KMS-11 (cell line): ENCODE results near the gene CCDC73.
"Not testable (repeated sequence)": the region's sequence is repeated elsewhere in the genome, so short reads cannot be mapped to it uniquely, and the experiment has no call there.

Source experiments
- H2AFZ ChIP-seq: fragments of 200-600 bp; sonication (generic); 2 replicates; pipeline ENCODE4 v1.6.1; 2016; ENCODE audit warnings: antibody characterized with exemption, mixed run types, low read depth
- H3K27ac ChIP-seq: fragments of 200-600 bp; sonication (generic); 2 replicates; pipeline ENCODE4 v1.6.1; 2016; ENCODE audit warnings: mild to moderate bottlenecking, mixed run types
- H3K27me3 ChIP-seq: fragments of 200-600 bp; sonication (generic); 2 replicates; pipeline ENCODE4 v1.6.1; 2017; ENCODE audit warnings: mild to moderate bottlenecking, low read depth, mixed run types, moderate library complexity; ENCODE audit not compliant: insufficient read depth
- H3K36me3 ChIP-seq: fragments of 200-600 bp; sonication (generic); 2 replicates; pipeline ENCODE4 v1.6.1; 2017; ENCODE audit warnings: mild to moderate bottlenecking, mixed run types; ENCODE audit not compliant: insufficient read depth
- H3K4me1 ChIP-seq: fragments of 200-600 bp; sonication (generic); 2 replicates; pipeline ENCODE4 v1.6.1; 2016; ENCODE audit warnings: mild to moderate bottlenecking, low read depth, mixed run types; ENCODE audit not compliant: poor library complexity, severe bottlenecking
- H3K4me2 ChIP-seq: fragments of 200-600 bp; sonication (generic); 2 replicates; pipeline ENCODE4 v1.7.0; 2016; ENCODE audit warnings: mild to moderate bottlenecking, mixed run types
- H3K4me3 ChIP-seq: fragments of 200-600 bp; sonication (generic); IDR thresholded peaks from 2 replicates; pipeline ENCODE4 v1.6.1; 2017; ENCODE audit warnings: low read depth, low read length, mixed read lengths; ENCODE audit not compliant: insufficient read depth
- H3K79me2 ChIP-seq: fragments of 200-600 bp; sonication (generic); 2 replicates; pipeline ENCODE4 v1.6.1; 2016; ENCODE audit warnings: low read depth, mixed run types; ENCODE audit not compliant: insufficient read depth
- H3K9ac ChIP-seq: fragments of 200-600 bp; sonication (generic); 2 replicates; pipeline ENCODE4 v1.6.1; 2016; ENCODE audit warnings: mild to moderate bottlenecking, mixed run types
- H4K20me1 ChIP-seq: fragments of 200-600 bp; sonication (generic); 2 replicates; pipeline ENCODE4 v1.6.1; 2016; ENCODE audit warnings: mild to moderate bottlenecking, mixed run types; ENCODE audit not compliant: insufficient read depth
- CTCF ChIP-seq: fragments of 200-600 bp; sonication (generic); conservative IDR thresholded peaks from 2 replicates; pipeline ENCODE4 v1.6.1; 2017; ENCODE audit warnings: low read depth, mild to moderate bottlenecking, antibody characterized with exemption, low read length, moderate library complexity, mixed read lengths

Gene CCDC73

GRCh38 chr11:32723332-32723731 lies 71.1 kb downstream of the CCDC73 start:
- H3K9ac ChIP-seq, result no peak overlapping the region
- no peak for TF ChIP-seq CTCF
- H3K36me3 ChIP-seq, result no peaks in the 10 kb centered on the region
- no peaks in the 10 kb centered on the region for H4K20me1 ChIP-seq
- H2AFZ ChIP-seq, result no peak overlapping the region
- no peak overlapping the region for H3K4me2 ChIP-seq
- no peak overlapping the region for H3K4me3 ChIP-seq
- no peaks in the 10 kb centered on the region for H3K79me2 ChIP-seq
- no peaks in the 10 kb centered on the region for H3K4me1 ChIP-seq
- H3K27me3 ChIP-seq, result no peaks in the 10 kb centered on the region
- no peak overlapping the region for H3K27ac ChIP-seq

GRCh38 chr11:32722255-32722654 lies 72.2 kb downstream of the CCDC73 start:
- H4K20me1 ChIP-seq, result no peaks in the 10 kb centered on the region
- no peak overlapping the region for H3K27ac ChIP-seq
- TF ChIP-seq CTCF, result no peak
- no peak overlapping the region for H2AFZ ChIP-seq
- H3K4me1 ChIP-seq, result no peaks in the 10 kb centered on the region
- H3K27me3 ChIP-seq, result no peaks in the 10 kb centered on the region
- no peaks in the 10 kb centered on the region for H3K36me3 ChIP-seq
- no peak overlapping the region for H3K9ac ChIP-seq
- H3K79me2 ChIP-seq, result no peaks in the 10 kb centered on the region
- H3K4me3 ChIP-seq, result no peak overlapping the region
- H3K4me2 ChIP-seq, result no peak overlapping the region

GRCh38 chr11:32713496-32713895 lies 81.0 kb downstream of the CCDC73 start:
- Histone ChIP-seq H3K79me2 (no peaks in the 10 kb centered on the region), H3K4me2 (no peak overlapping the region)

GRCh38 chr11:32708978-32709377 lies 85.5 kb downstream of the CCDC73 start:
- H3K79me2 ChIP-seq, H3K4me2 ChIP-seq, H3K27me3 ChIP-seq, H3K27ac ChIP-seq, H3K36me3 ChIP-seq, H4K20me1 ChIP-seq, H3K4me3 ChIP-seq, H2AFZ ChIP-seq, H3K4me1 ChIP-seq, H3K9ac ChIP-seq: not testable (repeated sequence)

More at GRCh38 chr11:32713496-32713895, 81.0 kb downstream of the CCDC73 start:
- Histone ChIP-seq H3K27ac (no peak overlapping the region), H3K27me3 (no peaks in the 10 kb centered on the region), H3K9ac (no peak overlapping the region), H4K20me1 (no peaks in the 10 kb centered on the region), H3K36me3 (no peaks in the 10 kb centered on the region), H2AFZ (no peak overlapping the region), H3K4me3 (no peak overlapping the region), H3K4me1 (no peaks in the 10 kb centered on the region)
- 0 out of 2 replicates have a peak, but pooled peaks have one; percentile 40 for TF ChIP-seq CTCF

GRCh38 chr11:32706985-32707741 lies 87.3 kb downstream of the CCDC73 start:
- no peak overlapping the region for H3K4me2 ChIP-seq
- TF ChIP-seq CTCF, result no peak
- H3K27ac ChIP-seq, result no peak overlapping the region
- H3K4me1 ChIP-seq, result peaks cover 7% of the 10 kb centered on the region
- no peak overlapping the region for H3K4me3 ChIP-seq
- H3K27me3 ChIP-seq, result no peaks in the 10 kb centered on the region
- no peaks in the 10 kb centered on the region for H3K79me2 ChIP-seq
- no peak overlapping the region for H2AFZ ChIP-seq
- no peaks in the 10 kb centered on the region for H4K20me1 ChIP-seq
- no peaks in the 10 kb centered on the region for H3K36me3 ChIP-seq
- no peak overlapping the region for H3K9ac ChIP-seq
